Measurements from ENCODE around the gene RPS6KB1.
"Not testable (repeated sequence)": the region's sequence is repeated elsewhere in the genome, so short reads cannot be mapped to it uniquely, and the experiment has no call there.

RPS6KB1 gene

DNA sequence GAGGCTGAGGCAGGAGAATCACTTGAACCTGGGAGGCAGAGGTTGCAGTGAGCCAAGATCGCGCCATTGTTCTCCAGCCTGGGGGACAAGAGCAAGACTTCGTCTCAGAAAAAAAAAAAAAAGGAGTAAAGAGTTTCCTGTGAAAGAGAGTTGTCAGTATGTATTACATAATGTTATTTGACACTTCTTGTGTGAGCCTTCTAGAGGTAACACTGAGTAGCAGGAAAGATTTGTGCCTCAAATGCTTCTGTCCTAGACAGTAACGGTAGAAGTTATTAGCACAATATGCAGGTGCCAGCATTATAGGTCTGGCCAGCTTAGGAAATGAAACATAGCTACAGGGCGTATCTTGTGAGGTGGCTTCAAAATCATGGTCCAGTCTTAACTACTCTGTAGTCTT is 6.2 kb downstream of the RPS6KB1 start:
- Histone ChIP-seq H3K27me3 (replicated peaks; ENCODE audit: control insufficient read depth, insufficient read depth, low read length) (no peaks in the 10 kb centered on the region), H3K4me3 (ENCODE audit: low read length) (no peak overlapping the region), H3K9ac (ENCODE audit: low read length) (no peak overlapping the region), H3K4me1 (ENCODE audit: control insufficient read depth, insufficient read depth, low read length) (peaks cover 15% of the 10 kb centered on the region), H3K9me3 (ENCODE audit: control insufficient read depth, low read length) (no peaks in the 10 kb centered on the region), H3K36me3 (ENCODE audit: control insufficient read depth, insufficient read depth, low read length, severe bottlenecking) (no peaks in the 10 kb centered on the region)
- peak; percentile 47 for DNase-seq (ENCODE audit: low read depth)

GRCh38 chr17:59901604-59902003 is 8.7 kb downstream of the RPS6KB1 start:
- Histone ChIP-seq H3K27me3 (replicated peaks; ENCODE audit: control insufficient read depth, insufficient read depth, low read length) (no peaks in the 10 kb centered on the region), H3K9me3 (ENCODE audit: control insufficient read depth, low read length) (no peaks in the 10 kb centered on the region), H3K4me1 (ENCODE audit: control insufficient read depth, insufficient read depth, low read length) (peaks cover 8% of the 10 kb centered on the region), H3K36me3 (ENCODE audit: control insufficient read depth, insufficient read depth, low read length, severe bottlenecking) (no peaks in the 10 kb centered on the region), H3K4me3 (ENCODE audit: low read length) (no peak overlapping the region), H3K9ac (ENCODE audit: low read length) (no peak overlapping the region)
- DNase-seq (ENCODE audit: low read depth), result no peak

DNA sequence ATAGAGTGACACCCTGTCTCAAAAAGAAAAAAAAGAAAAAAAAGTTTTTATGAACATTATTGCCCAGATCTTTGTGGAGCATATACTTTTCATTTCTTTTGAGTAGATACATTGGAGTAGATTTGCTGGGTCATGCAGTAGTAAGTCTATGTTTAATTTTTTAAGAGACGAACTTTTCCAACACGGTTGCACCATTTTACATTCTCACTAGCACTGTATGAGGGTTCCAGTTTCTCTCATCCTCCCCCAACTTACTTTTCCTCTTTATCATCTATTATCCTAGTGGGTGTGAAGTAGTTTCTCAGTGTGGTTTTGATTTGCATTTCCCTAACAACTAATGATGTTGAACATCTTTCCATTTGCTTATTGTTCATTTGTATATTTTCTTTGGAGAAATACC is 10.5 kb downstream of the RPS6KB1 start:
- no peak overlapping the region for H3K4me3 ChIP-seq (ENCODE audit: low read length)
- no peak for DNase-seq (ENCODE audit: low read depth)
- no peaks in the 10 kb centered on the region for H3K9me3 ChIP-seq (ENCODE audit: control insufficient read depth, low read length)
- H3K36me3 ChIP-seq (ENCODE audit: control insufficient read depth, insufficient read depth, low read length, severe bottlenecking), result no peaks in the 10 kb centered on the region
- H3K9ac ChIP-seq (ENCODE audit: low read length), result no peak overlapping the region
- H3K4me1 ChIP-seq (ENCODE audit: control insufficient read depth, insufficient read depth, low read length), result peaks cover 6% of the 10 kb centered on the region
- H3K27me3 ChIP-seq (replicated peaks; ENCODE audit: control insufficient read depth, insufficient read depth, low read length), result no peaks in the 10 kb centered on the region

DNA sequence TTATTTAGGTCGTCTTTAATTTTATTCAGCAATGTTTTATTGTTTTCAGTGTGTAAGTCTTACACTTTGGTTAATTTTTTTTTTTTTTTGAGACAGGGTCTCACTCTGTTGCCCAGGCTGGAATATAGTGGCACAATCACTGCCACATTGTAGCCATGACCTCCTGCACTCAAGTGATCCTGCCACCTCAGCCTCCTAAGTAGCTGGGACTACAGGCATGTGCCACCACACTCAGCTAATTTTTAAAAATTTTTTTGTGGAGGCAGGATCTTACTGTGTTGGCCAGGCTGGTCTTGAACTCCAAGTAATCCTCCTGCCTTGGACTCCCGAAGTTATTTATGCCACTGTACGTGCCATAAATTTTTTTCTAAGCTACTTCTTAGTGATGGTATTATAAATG is 14.5 kb downstream of the RPS6KB1 start:
- H3K9ac ChIP-seq (ENCODE audit: low read length), result no peak overlapping the region
- H3K36me3 ChIP-seq (ENCODE audit: control insufficient read depth, insufficient read depth, low read length, severe bottlenecking), result peaks cover 12% of the 10 kb centered on the region
- H3K4me1 ChIP-seq (ENCODE audit: control insufficient read depth, insufficient read depth, low read length), result no peaks in the 10 kb centered on the region
- no peaks in the 10 kb centered on the region for H3K9me3 ChIP-seq (ENCODE audit: control insufficient read depth, low read length)
- H3K4me3 ChIP-seq (ENCODE audit: low read length), result no peak overlapping the region
- DNase-seq (ENCODE audit: low read depth), result no peak
- H3K27me3 ChIP-seq (replicated peaks; ENCODE audit: control insufficient read depth, insufficient read depth, low read length), result no peaks in the 10 kb centered on the region

DNA sequence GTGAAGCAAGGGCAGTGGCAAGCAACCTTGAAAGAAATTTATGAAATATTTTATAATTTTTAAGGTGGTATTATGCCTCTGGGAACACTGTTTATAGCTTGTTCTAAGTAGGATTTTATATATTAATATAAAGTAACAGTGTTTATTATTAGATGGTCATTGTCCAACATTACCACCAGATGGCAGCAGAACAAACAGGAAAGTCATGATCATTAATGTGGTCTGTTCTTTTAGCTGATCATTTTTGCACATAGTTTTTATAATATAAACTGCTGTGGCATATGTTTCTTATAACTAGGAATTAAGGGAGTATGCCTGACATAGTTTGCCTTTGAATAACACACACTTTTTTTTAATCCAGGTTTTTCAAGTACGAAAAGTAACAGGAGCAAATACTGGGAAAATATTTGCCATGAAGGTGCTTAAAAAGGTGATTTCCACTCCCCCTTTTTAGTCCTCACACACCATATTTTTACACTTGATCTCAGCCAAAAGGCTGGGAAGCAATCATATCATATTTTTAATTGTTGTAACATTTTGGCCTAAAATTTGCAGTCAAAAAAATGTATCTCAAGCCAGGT is 21.4 kb downstream of the RPS6KB1 start:
- H3K27me3 ChIP-seq (replicated peaks; ENCODE audit: control insufficient read depth, insufficient read depth, low read length), result no peaks in the 10 kb centered on the region
- H3K9ac ChIP-seq (ENCODE audit: low read length), result no peak overlapping the region
- H3K4me1 ChIP-seq (ENCODE audit: control insufficient read depth, insufficient read depth, low read length), result no peaks in the 10 kb centered on the region
- H3K4me3 ChIP-seq (ENCODE audit: low read length), result no peak overlapping the region
- H3K9me3 ChIP-seq (ENCODE audit: control insufficient read depth, low read length), result no peaks in the 10 kb centered on the region
- peak; percentile 88 for DNase-seq (ENCODE audit: low read depth)
- peaks cover 56% of the 10 kb centered on the region for H3K36me3 ChIP-seq (ENCODE audit: control insufficient read depth, insufficient read depth, low read length, severe bottlenecking)

DNA sequence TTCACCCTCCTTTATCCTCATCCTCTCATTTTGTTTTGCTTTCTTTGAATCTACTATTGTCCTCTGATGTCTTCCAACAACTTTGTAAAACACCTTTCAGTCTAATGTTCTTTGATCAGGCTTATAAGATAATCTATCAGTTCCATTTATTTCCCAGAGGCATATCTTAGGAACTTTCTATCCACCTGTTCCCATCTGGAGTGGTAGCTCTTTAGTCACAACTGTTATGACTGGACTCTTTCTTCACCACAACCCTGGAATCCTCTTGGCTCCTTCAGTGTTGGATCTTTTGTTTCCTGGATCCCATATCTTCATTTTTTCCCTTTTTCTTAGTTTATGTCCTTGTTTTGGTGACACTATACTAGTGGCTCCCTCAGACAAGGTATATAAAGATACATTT is 23.5 kb downstream of the RPS6KB1 start:
- Histone ChIP-seq H3K4me1 (ENCODE audit: control insufficient read depth, insufficient read depth, low read length) (no peaks in the 10 kb centered on the region), H3K36me3 (ENCODE audit: control insufficient read depth, insufficient read depth, low read length, severe bottlenecking) (peaks cover 61% of the 10 kb centered on the region), H3K9ac (ENCODE audit: low read length) (no peak overlapping the region), H3K4me3 (ENCODE audit: low read length) (no peak overlapping the region), H3K9me3 (ENCODE audit: control insufficient read depth, low read length) (no peaks in the 10 kb centered on the region), H3K27me3 (replicated peaks; ENCODE audit: control insufficient read depth, insufficient read depth, low read length) (no peaks in the 10 kb centered on the region)
- no peak for DNase-seq (ENCODE audit: low read depth)

- not testable (repeated sequence) for H3K27me3 ChIP-seq (replicated peaks; ENCODE audit: control insufficient read depth, insufficient read depth, low read length); H3K9me3 ChIP-seq (ENCODE audit: control insufficient read depth, low read length); H3K9ac ChIP-seq (ENCODE audit: low read length); H3K4me3 ChIP-seq (ENCODE audit: low read length); DNase-seq (ENCODE audit: low read depth); H3K4me1 ChIP-seq (ENCODE audit: control insufficient read depth, insufficient read depth, low read length)
- H3K36me3 ChIP-seq (ENCODE audit: control insufficient read depth, insufficient read depth, low read length, severe bottlenecking), result peaks cover 57% of the 10 kb centered on the region
Measured at GRCh38 chr17:59920637-59921036, 27.7 kb downstream of the RPS6KB1 start.

DNA sequence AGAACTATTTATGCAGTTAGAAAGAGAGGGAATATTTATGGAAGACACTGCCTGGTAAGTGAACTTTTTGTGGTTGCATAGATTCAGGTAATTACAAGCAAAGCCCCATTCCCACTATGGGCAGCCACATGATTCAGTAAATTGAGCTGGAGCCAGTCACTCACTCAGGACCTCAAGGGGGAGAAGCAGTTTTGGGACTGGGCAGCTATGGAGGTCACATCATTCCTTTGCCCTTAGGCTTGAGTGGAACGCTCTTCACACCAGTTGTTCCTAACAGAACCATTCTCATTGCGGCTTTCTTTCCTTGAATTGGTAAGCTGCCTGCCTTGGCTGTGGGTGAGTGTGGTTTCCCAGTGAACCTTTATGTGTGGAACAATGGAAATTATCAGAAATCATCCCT is 37.2 kb downstream of the RPS6KB1 start:
- not testable (repeated sequence) for H3K9me3 ChIP-seq (ENCODE audit: control insufficient read depth, low read length); H3K4me3 ChIP-seq (ENCODE audit: low read length); H3K27me3 ChIP-seq (replicated peaks; ENCODE audit: control insufficient read depth, insufficient read depth, low read length); DNase-seq (ENCODE audit: low read depth); H3K9ac ChIP-seq (ENCODE audit: low read length); H3K4me1 ChIP-seq (ENCODE audit: control insufficient read depth, insufficient read depth, low read length)
- H3K36me3 ChIP-seq (ENCODE audit: control insufficient read depth, insufficient read depth, low read length, severe bottlenecking), result peaks cover 74% of the 10 kb centered on the region

- H3K27me3 ChIP-seq (replicated peaks; ENCODE audit: control insufficient read depth, insufficient read depth, low read length), result not testable (repeated sequence)
- H3K36me3 ChIP-seq (ENCODE audit: control insufficient read depth, insufficient read depth, low read length, severe bottlenecking), result peaks cover 74% of the 10 kb centered on the region
Measured at GRCh38 chr17:59930768-59931167, 37.8 kb downstream of the RPS6KB1 start.

GRCh38 chr17:59933317-59933716 is 40.4 kb downstream of the RPS6KB1 start:
- not testable (repeated sequence) for H3K4me3 ChIP-seq (ENCODE audit: low read length); H3K9me3 ChIP-seq (ENCODE audit: control insufficient read depth, low read length); H3K9ac ChIP-seq (ENCODE audit: low read length); DNase-seq (ENCODE audit: low read depth); H3K4me1 ChIP-seq (ENCODE audit: control insufficient read depth, insufficient read depth, low read length); H3K27me3 ChIP-seq (replicated peaks; ENCODE audit: control insufficient read depth, insufficient read depth, low read length)
- H3K36me3 ChIP-seq (ENCODE audit: control insufficient read depth, insufficient read depth, low read length, severe bottlenecking), result peaks cover 79% of the 10 kb centered on the region

More at GRCh38 chr17:59930768-59931167, 37.8 kb downstream of the RPS6KB1 start:
- not testable (repeated sequence) for H3K9me3 ChIP-seq (ENCODE audit: control insufficient read depth, low read length); H3K4me3 ChIP-seq (ENCODE audit: low read length); H3K4me1 ChIP-seq (ENCODE audit: control insufficient read depth, insufficient read depth, low read length); H3K9ac ChIP-seq (ENCODE audit: low read length)
- DNase-seq (ENCODE audit: low read depth), result peak; percentile 89

GRCh38 chr17:59940697-59941096 is 47.8 kb downstream of the RPS6KB1 start:
- H3K9ac ChIP-seq (ENCODE audit: low read length), result not testable (repeated sequence)
- peaks cover 78% of the 10 kb centered on the region for H3K36me3 ChIP-seq (ENCODE audit: control insufficient read depth, insufficient read depth, low read length, severe bottlenecking)

GRCh38 chr17:59941131-59941530 is 48.2 kb downstream of the RPS6KB1 start:
- H3K9me3 ChIP-seq (ENCODE audit: control insufficient read depth, low read length), result no peaks in the 10 kb centered on the region
- H3K36me3 ChIP-seq (ENCODE audit: control insufficient read depth, insufficient read depth, low read length, severe bottlenecking), result peaks cover 78% of the 10 kb centered on the region
- H3K27me3 ChIP-seq (replicated peaks; ENCODE audit: control insufficient read depth, insufficient read depth, low read length), result no peaks in the 10 kb centered on the region
- no peak for DNase-seq (ENCODE audit: low read depth)
- H3K9ac ChIP-seq (ENCODE audit: low read length), result no peak overlapping the region
- no peaks in the 10 kb centered on the region for H3K4me1 ChIP-seq (ENCODE audit: control insufficient read depth, insufficient read depth, low read length)
- no peak overlapping the region for H3K4me3 ChIP-seq (ENCODE audit: low read length)

More at GRCh38 chr17:59940697-59941096, 47.8 kb downstream of the RPS6KB1 start:
- DNase-seq (ENCODE audit: low read depth); H3K9me3 ChIP-seq (ENCODE audit: control insufficient read depth, low read length); H3K27me3 ChIP-seq (replicated peaks; ENCODE audit: control insufficient read depth, insufficient read depth, low read length); H3K4me1 ChIP-seq (ENCODE audit: control insufficient read depth, insufficient read depth, low read length); H3K4me3 ChIP-seq (ENCODE audit: low read length): not testable (repeated sequence)
